Activated CD8-positive, alpha-beta memory T cell treated with anti-CD3 and anti-CD28 coated beads, Interleukin-2, amount 10 ng/mL, durations not matched to agents 7 days and 5 days (primary cell): ENCODE results near the gene NFKB2. TPM values are rescaled to one million over a fixed set of nuclear protein-coding genes. Genes with fewer than 3 reads are reported as not detected.
A peak's percentile ranks its signal among the peaks of the same experiment; 100 is the strongest.

Experiments
- ATAC-seq: fragments of 150-1000 bp; cut with Tn5 transposase; one replicate; pipeline ENCODE4 v1.10.0; 2021; ENCODE audit warnings: moderate library complexity
- CTCF ChIA-PET: fragments of 350-600 bp; sonication (Branson Sonifier 250); formaldehyde crosslinking; loops from one replicate; lab custom pipeline; 2021; ENCODE audit warnings: antibody characterized with exemption; lab: Charles Lee
- DNase-seq: peaks from one replicate; pipeline ENCODE4 v3.0.0-alpha.2; 2020
- H3K27ac Mint-ChIP-seq: one replicate; pipeline ENCODE4 v1.8.0; 2021; ENCODE audit warnings: mild to moderate bottlenecking, mixed read lengths
- H3K27me3 Mint-ChIP-seq: one replicate; pipeline ENCODE4 v1.8.0; 2021; ENCODE audit warnings: mixed read lengths
- H3K36me3 Mint-ChIP-seq: one replicate; pipeline ENCODE4 v1.8.0; 2021; ENCODE audit warnings: mild to moderate bottlenecking, mixed read lengths
- H3K4me1 Mint-ChIP-seq: one replicate; pipeline ENCODE4 v1.8.0; 2021; ENCODE audit warnings: mixed read lengths
- H3K4me3 Mint-ChIP-seq: one replicate; pipeline ENCODE4 v1.8.0; 2021; ENCODE audit warnings: mild to moderate bottlenecking, moderate library complexity, mixed read lengths
- H3K9me3 Mint-ChIP-seq: one replicate; pipeline ENCODE4 v1.8.0; 2022; ENCODE audit warnings: low read depth, mixed read lengths
- total RNA-seq, 2 experiments: library from RNA; stranded (reverse); gene quantifications; one replicate each; pipeline ENCODE4 v1.2.3, GENCODE V29; 2021

NFKB2 gene
- total RNA-seq, 2 experiments from 2014 or later: 78.1 to 199 TPM

DNA sequence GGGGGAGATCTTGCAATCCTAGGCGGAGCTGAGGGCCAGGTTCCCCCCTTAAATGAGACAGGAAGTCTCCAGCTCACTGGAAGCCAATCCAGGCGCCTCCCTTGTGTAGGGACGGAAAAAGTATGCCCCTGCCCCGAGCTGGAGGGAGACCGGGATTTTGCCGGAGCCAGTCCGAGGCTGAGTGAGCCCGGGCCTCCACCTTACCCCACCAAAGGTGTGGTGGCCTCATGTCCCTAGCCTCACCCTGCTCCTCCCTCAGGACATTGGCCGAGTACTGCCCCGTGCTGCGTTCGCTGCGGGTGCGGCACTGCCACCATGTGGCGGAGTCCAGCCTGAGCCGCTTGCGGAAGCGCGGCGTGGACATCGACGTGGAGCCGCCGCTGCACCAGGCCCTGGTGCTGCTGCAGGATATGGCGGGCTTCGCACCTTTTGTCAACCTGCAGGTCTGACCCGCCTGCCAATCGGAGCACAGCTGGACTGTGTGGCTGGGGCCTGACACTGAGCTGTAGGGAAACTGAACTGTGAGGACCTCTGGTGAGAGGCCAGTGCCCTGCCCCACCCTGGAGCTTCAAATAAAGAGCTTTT, 27.1 kb downstream of the NFKB2 start:
- H3K4me1 Mint-ChIP-seq: peaks cover 45% of the 10 kb centered on the region
- peaks cover 12% of the 10 kb centered on the region for H3K27me3 Mint-ChIP-seq
- H3K36me3 Mint-ChIP-seq: peaks cover 1% of the 10 kb centered on the region
- peak overlapping the region; percentile 97 for H3K4me3 Mint-ChIP-seq
- DNase-seq (peak; percentile 69), ATAC-seq (peak; percentile 7)
- H3K9me3 Mint-ChIP-seq: no peaks in the 10 kb centered on the region
- CTCF ChIA-PET: interaction anchor here (0.6 to 7.2 kb wide), 16 partner anchors 11 to 253 kb away, joined by 3 to 82 read pairs (median 7); partner anchors contain the start of genes C10orf95, CUEDC2 and ELOVL3
- H3K27ac Mint-ChIP-seq: peak overlapping the region; percentile 81

- H3K4me1 Mint-ChIP-seq: peaks cover 45% of the 10 kb centered on the region
- no peaks in the 10 kb centered on the region for H3K9me3 Mint-ChIP-seq
- no peak for DNase-seq
- CTCF ChIA-PET: interaction anchor here (0.5 to 7.2 kb wide), 15 partner anchors 10 to 254 kb away, joined by 3 to 82 read pairs (median 7); partner anchors contain the start of genes C10orf95, CUEDC2 and ELOVL3
- peaks cover 1% of the 10 kb centered on the region for H3K36me3 Mint-ChIP-seq
- H3K4me3 Mint-ChIP-seq: no peak overlapping the region
- H3K27me3 Mint-ChIP-seq: peaks cover 4% of the 10 kb centered on the region
- H3K27ac Mint-ChIP-seq: no peak overlapping the region
- ATAC-seq: no peak
These were observed 28.0 kb downstream of the NFKB2 start for GRCh38 chr10:102423372-102423968.

DNA sequence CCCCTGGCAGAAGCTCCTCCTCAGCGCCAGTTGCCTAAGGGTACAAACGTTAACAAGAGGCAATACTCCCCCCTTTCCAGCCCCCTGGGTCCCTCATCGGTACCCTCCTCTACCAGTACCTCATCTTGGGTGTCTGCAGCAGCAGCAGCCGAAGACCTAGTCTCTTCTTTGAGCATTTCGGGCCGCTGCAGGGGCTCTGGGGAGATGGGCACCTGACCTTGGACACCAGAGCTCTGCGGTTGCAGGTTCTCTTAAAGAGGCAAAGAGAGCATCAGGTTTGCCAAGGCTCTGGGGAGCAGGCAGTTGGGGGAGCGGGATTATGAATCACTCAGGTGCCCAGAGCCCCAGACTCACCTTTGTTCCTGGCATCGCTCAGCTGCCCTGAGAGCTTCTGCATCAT, 28.6 kb downstream of the NFKB2 start:
- CTCF ChIA-PET: interaction anchor here (0.5 to 7.2 kb wide), 8 partner anchors 9 to 193 kb away, joined by 3 to 82 read pairs (median 8); partner anchors contain the start of genes C10orf95 and CUEDC2
- Mint-ChIP-seq H3K4me3 (no peak overlapping the region), H3K4me1 (peaks cover 43% of the 10 kb centered on the region), H3K9me3 (no peaks in the 10 kb centered on the region), H3K27me3 (peaks cover under 1% of the 10 kb centered on the region), H3K36me3 (peaks cover 1% of the 10 kb centered on the region), H3K27ac (no peak overlapping the region)
- no peak for ATAC-seq
- no peak for DNase-seq

- Mint-ChIP-seq H3K9me3 (no peaks in the 10 kb centered on the region), H3K4me1 (peaks cover 36% of the 10 kb centered on the region), H3K4me3 (no peak overlapping the region), H3K36me3 (peaks cover 1% of the 10 kb centered on the region), H3K27me3 (no peaks in the 10 kb centered on the region), H3K27ac (no peak overlapping the region)
- DNase-seq (no peak), ATAC-seq (no peak)
- CTCF ChIA-PET: interaction anchor here (0.7 to 7.2 kb wide), 7 partner anchors 9 to 194 kb away, joined by 3 to 82 read pairs (median 4); partner anchors contain the start of genes C10orf95 and CUEDC2
These were observed 29.4 kb downstream of the NFKB2 start for GRCh38 chr10:102424916-102425315.

GRCh38 chr10:102425444-102425843, 29.9 kb downstream of the NFKB2 start:
- no peak overlapping the region for H3K4me3 Mint-ChIP-seq
- peaks cover 31% of the 10 kb centered on the region for H3K4me1 Mint-ChIP-seq
- no peaks in the 10 kb centered on the region for H3K9me3 Mint-ChIP-seq
- no peaks in the 10 kb centered on the region for H3K27me3 Mint-ChIP-seq
- no peak overlapping the region for H3K27ac Mint-ChIP-seq
- DNase-seq (no peak), ATAC-seq (no peak)
- peaks cover 1% of the 10 kb centered on the region for H3K36me3 Mint-ChIP-seq
- CTCF ChIA-PET: interaction anchor here (0.8 to 7.2 kb wide), 6 partner anchors 8 to 194 kb away, joined by 3 to 82 read pairs (median 4); partner anchors contain the start of gene CUEDC2

DNA sequence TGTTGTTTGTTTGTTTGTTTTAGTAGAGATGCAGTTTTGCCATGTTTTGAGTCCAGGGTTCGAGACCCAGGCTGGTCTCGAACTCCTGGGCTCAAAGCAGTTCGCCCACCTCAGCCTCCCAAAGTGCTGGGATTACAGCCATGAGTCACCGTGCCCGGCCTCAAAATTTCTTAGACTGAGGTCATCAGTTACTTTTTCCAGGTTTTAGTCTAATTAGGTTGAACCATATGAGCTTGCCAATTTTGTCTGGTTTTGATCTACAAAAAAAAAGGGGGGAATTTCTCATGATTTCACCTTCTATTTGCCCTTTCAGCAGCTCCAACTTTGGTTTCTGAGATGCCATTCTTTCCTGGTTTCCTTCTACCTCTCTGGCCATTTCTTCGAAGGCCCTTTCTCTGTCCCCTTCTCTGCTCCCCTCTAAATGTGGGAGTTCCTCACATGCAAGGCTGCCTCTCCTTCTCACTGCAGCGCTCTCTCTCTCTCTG, 31.3 kb downstream of the NFKB2 start:
- ATAC-seq: no peak
- Mint-ChIP-seq H3K4me3 (no peak overlapping the region), H3K27me3 (no peaks in the 10 kb centered on the region), H3K36me3 (no peaks in the 10 kb centered on the region), H3K4me1 (peaks cover 35% of the 10 kb centered on the region), H3K27ac (no peak overlapping the region), H3K9me3 (no peaks in the 10 kb centered on the region)
- CTCF ChIA-PET: interaction anchor here (2.0 kb wide), 1 partner anchor 52 kb away, joined by 4 read pairs; no protein-coding TSS in a partner anchor
- DNase-seq: no peak

- no peak overlapping the region for H3K4me3 Mint-ChIP-seq
- DNase-seq: no peak
- CTCF ChIA-PET: interaction anchor here (8.0 kb wide), 1 partner anchor 7 kb away, joined by 82 read pairs; the partner anchor contains the start of gene FBXL15
These were observed 34.0 kb downstream of the NFKB2 start for GRCh38 chr10:102429468-102429867.

DNA sequence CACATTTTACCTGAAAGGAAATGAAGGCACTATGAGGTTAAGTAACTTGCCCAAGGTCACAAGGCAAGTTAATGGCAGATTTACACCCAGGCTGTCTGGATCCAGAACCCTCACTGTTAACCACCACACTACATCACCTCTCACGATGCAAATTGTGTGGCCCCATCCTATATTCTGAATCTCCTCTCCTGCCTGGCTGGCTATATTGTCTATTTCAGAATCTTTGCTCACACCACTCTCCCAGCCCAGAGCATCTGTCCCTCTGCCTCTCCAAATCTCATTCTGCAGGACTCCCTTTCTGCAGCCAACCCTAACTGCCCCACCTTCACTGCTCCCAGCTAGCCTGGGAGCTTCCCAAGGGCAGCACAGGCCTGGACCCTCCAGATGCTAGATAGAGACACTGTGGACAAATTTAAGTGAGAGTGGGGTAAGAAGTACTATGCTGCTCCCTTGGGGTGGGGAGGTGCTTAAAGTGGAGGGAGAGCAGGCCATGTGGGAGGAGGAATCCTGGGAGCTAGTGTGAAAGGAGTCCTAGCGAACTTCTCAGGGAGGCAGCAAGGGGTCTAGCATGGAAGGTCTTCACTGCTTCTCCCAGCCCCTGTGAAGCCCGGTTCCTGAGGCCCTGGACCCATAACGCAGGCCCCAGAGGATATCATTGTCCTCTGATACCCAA, 36.1 kb downstream of the NFKB2 start:
- CTCF ChIA-PET: interaction anchor here (1.0 to 8.0 kb wide), 8 partner anchors 9 to 200 kb away, joined by 3 to 82 read pairs (median 4); partner anchors contain the start of genes C10orf95, FBXL15 and SUFU
- Mint-ChIP-seq H3K27ac (peak overlapping the region; percentile 95), H3K36me3 (peaks cover under 1% of the 10 kb centered on the region), H3K4me3 (peak overlapping the region; percentile 91), H3K4me1 (peaks cover 50% of the 10 kb centered on the region), H3K27me3 (no peaks in the 10 kb centered on the region), H3K9me3 (no peaks in the 10 kb centered on the region)
- DNase-seq (no peak), ATAC-seq (no peak)

More at GRCh38 chr10:102429468-102429867, 34.0 kb downstream of the NFKB2 start:
- ATAC-seq: no peak
- H3K9me3 Mint-ChIP-seq: no peaks in the 10 kb centered on the region
- H3K27me3 Mint-ChIP-seq: no peaks in the 10 kb centered on the region
- H3K27ac Mint-ChIP-seq: no peak overlapping the region
- no peaks in the 10 kb centered on the region for H3K36me3 Mint-ChIP-seq
- H3K4me1 Mint-ChIP-seq: peaks cover 33% of the 10 kb centered on the region

- H3K9me3 Mint-ChIP-seq: no peaks in the 10 kb centered on the region
- H3K4me3 Mint-ChIP-seq: peak within 1 kb of the TSS; percentile 91
- H3K27ac Mint-ChIP-seq: peak within 1 kb of the TSS; percentile 95
- H3K27me3 Mint-ChIP-seq: no peaks in the 10 kb centered on the region
- peaks cover 53% of the 10 kb centered on the region for H3K4me1 Mint-ChIP-seq
- ATAC-seq: peak; percentile 95
- DNase-seq: peak; percentile 99
- CTCF ChIA-PET: interaction anchor here (0.6 to 8.0 kb wide), 14 partner anchors 10 to 1484 kb away, joined by 3 to 82 read pairs (median 3); partner anchors contain the start of genes C10orf95, FBXL15 and SUFU
- H3K36me3 Mint-ChIP-seq: peaks cover 4% of the 10 kb centered on the region
These were observed 36.9 kb downstream of the NFKB2 start, which contains the start of gene CUEDC2 for GRCh38 chr10:102432162-102432950. Gene CUEDC2 (minus strand): TSS chr10:102432574. CDS start chr10:102425188, 7,386 bp downstream.

DNA sequence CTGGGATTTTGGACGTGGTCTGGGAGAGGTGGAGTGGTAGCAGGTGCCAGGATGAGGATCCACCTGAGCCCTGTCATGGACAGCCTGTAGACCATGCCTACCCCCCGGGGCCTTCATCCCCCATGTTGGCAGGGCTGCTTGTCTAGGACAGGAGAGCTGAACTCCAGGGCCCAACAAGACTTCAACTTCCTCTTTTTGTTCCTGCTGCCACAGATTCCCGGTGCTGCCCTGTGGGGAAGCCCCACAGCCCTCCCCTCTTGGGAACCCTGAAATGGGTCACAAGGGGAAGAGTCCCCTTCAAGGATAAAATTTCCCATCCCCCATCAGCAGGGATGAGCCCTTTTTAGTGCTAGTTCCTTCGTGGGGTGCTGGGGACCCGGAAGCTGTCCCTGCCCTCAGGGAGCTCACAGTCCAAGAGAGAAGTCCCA, 38.1 kb downstream of the NFKB2 start:
- peak overlapping the region; percentile 91 for H3K4me3 Mint-ChIP-seq
- DNase-seq: no peak
- H3K27me3 Mint-ChIP-seq: no peaks in the 10 kb centered on the region
- ATAC-seq: no peak
- CTCF ChIA-PET: interaction anchor here (0.6 to 8.0 kb wide), 6 partner anchors 11 to 203 kb away, joined by 3 to 82 read pairs (median 4); partner anchors contain the start of gene FBXL15
- no peaks in the 10 kb centered on the region for H3K9me3 Mint-ChIP-seq
- H3K36me3 Mint-ChIP-seq: peaks cover 13% of the 10 kb centered on the region
- peaks cover 58% of the 10 kb centered on the region for H3K4me1 Mint-ChIP-seq
- H3K27ac Mint-ChIP-seq: peak overlapping the region; percentile 95

GRCh38 chr10:102434394-102435132, 39.1 kb downstream of the NFKB2 start:
- ATAC-seq: no peak
- no peaks in the 10 kb centered on the region for H3K27me3 Mint-ChIP-seq
- peaks cover 13% of the 10 kb centered on the region for H3K36me3 Mint-ChIP-seq

More at GRCh38 chr10:102434394-102435132, 39.1 kb downstream of the NFKB2 start:
- Mint-ChIP-seq H3K4me3 (peak overlapping the region; percentile 80), H3K27ac (peak overlapping the region; percentile 89), H3K9me3 (no peaks in the 10 kb centered on the region), H3K4me1 (peaks cover 56% of the 10 kb centered on the region)
- CTCF ChIA-PET: interaction anchor here (0.6 to 8.0 kb wide), 7 partner anchors 10 to 265 kb away, joined by 3 to 82 read pairs (median 6); partner anchors contain the start of gene FBXL15
- DNase-seq: no peak
